CD4-positive, alpha-beta T cell treated with Interleukin-17A for 1 hour (primary cell): ENCODE results near the gene LAIR2.
"Not testable (repeated sequence)": the region's sequence is repeated elsewhere in the genome, so short reads cannot be mapped to it uniquely, and the experiment has no call there.

Experiments used
- DNase-seq: peaks from one replicate; pipeline ENCODE4 v3.0.0-alpha.2; 2020

The LAIR2 gene

DNA sequence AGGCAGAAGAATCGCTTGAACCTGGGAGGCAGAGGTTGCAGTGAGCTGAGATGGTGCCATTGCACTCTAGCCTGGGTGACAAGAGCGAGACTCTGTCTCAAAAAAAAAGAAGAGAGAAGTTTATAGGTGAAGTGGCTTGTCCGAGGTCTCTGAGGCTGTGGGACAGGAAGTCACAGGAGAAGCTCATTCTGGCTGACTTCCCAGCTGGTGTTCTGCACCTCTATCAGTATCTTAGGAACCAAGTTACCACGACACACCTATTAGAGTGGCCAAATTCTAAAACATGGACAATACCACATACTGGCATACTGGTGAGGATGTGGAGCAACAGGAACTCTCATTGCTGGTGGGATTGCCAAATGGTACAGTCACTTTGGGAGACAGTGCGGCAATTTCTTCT is 7.3 kb upstream of the LAIR2 start:
- DNase-seq = not testable (repeated sequence)

DNA sequence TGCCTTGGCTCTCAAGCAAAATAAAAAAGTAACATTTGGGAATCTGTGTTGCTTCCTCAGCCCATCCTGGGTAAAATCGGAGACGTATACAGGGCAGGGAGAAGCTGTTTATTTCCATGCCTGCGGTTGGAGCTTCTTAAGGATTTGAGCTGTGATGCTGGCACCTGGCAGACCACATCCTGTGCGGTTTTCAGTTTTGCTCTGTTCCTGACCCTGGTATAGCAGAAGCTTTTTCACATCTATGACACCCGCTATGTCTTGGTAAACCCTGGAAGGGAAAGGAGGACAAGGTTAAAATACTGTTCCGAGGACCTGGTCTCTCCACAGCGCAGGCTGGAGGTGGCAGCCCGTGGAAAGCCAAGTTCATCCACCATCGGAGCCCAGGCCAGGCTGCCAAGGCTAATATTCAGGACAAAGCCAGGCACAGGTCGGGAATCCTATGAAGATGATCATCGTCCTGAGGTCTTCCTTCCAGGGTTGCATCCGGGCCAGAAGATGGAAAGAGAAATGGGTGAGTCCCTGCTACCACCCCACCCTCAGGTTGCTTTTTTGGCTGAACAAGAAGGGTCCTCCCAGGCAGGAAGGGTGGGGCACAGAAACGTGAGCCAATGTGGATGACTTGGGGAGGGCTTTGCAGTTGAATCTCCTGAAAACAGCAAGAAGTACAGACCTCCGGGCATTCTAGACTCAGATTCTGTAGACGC is 4.7 kb upstream of the LAIR2 start:
- peak; percentile 25 for DNase-seq

DNA sequence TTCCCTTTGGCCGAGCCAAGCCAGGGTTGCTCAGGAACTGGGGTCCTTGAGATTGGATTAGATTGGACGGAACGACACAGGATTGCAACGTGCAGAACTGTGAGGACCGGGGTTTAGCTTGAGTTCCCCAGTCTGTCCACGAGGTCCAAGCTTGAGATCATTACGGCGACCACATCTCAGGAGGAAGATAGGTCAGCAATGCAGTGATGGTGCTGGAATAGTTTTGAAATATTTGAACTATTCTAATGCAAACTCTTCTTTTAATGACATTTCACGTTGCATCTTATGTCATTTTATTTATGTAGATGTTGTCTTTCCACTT is 4.2 kb upstream of the LAIR2 start:
- not testable (repeated sequence) for DNase-seq

DNA sequence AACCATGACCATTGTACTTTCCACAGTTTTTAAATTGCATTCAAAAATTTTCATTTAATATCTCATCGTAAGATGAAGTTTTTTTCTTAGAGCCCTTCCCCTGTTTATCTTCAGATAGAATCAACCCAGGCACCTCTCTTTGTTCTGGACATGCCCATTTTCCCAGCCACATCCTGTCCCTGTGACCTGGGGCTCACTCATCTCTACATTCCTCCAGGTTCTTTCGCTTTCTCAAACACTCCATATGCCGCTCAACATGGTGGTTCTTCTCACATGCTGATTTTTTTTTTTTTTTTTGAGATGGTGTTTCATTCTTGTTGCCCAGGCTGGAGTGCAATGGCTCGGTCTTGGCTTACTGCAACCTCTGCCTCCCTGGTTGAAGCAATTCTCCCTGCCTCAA is 2.9 kb downstream of the LAIR2 start:
- DNase-seq = not testable (repeated sequence)

DNA sequence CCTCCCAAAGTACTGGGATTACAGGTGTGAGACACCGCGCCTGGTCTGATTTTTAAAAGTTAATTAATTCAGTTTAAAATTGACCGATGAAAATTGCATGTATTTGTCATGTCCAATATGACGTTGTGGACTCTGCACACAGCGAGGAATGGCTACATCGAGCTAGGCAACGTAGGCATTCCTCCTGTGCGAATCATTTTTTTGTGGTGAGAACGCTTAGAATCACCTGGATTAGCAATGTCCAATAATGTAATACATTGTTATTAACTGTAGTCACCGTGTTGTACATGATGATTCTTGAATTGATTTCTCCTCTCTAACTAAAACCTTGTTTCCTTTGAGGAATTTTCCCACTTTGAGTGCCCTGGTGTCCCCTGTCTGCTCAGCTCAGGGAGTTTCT is 3.4 kb downstream of the LAIR2 start:
- DNase-seq = no peak

DNA sequence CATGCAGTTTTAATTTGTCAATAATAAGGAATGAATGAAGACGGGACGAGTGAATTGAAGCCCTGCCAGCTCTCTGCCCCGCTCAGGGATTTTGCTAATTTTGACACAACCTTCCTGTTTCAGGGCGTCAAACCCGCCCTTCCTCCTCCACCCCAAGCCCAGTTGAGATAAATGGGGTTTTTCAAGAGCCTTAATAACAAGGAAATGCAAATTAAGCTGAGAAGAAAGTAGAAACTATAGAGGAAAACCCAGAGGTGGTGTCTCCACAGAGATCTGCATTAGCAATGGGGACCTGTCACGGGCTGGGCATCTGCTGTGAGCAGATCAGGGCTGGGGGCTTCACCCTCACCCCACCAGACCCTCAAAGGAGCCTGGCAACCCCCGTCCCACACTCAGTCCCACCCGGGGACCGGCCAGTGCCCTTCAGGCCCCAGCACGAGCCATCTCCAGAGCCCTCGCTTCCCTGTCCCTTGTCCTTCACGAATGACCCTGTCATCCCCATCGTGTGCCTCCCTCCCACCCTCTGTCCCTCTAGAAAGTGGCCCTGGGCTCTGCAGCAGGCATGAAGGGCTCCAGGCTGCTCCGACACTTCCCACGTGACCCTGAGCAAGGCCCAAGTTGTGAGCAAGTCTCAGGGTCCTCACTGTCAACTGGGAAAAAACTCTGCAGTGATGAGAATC is 4.5 kb downstream of the LAIR2 start:
- not testable (repeated sequence) for DNase-seq

DNA sequence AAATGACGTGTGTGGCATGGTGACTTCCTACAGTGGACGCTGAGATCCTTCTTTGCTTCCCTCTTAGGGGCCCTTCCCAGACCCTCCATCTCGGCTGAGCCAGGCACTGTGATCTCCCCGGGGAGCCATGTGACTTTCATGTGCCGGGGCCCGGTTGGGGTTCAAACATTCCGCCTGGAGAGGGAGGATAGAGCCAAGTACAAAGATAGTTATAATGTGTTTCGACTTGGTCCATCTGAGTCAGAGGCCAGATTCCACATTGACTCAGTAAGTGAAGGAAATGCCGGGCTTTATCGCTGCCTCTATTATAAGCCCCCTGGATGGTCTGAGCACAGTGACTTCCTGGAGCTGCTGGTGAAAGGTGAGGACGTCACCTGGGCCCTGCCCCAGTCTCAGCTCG is 5.2 kb downstream of the LAIR2 start:
- no peak for DNase-seq

DNA sequence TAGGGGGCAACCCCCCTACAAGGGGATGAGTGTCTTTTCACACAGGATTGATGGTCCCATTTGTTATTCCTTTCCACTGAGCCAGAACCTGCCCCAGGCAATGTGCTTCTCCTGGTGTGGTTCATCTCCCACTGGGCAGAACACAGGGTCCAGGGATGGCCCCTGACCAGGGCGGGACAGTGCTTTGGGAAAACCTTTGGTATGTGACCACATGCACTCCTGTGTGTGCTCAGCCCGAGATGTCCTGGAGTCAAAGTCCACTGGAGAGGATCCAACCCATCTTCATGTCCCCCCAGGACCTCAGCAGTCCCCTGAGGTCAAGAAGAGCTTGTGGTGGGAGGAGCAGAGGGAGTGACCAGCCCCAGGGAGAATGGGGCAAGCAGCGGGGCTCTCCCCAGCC is 5.9 kb downstream of the LAIR2 start:
- DNase-seq = not testable (repeated sequence)

DNA sequence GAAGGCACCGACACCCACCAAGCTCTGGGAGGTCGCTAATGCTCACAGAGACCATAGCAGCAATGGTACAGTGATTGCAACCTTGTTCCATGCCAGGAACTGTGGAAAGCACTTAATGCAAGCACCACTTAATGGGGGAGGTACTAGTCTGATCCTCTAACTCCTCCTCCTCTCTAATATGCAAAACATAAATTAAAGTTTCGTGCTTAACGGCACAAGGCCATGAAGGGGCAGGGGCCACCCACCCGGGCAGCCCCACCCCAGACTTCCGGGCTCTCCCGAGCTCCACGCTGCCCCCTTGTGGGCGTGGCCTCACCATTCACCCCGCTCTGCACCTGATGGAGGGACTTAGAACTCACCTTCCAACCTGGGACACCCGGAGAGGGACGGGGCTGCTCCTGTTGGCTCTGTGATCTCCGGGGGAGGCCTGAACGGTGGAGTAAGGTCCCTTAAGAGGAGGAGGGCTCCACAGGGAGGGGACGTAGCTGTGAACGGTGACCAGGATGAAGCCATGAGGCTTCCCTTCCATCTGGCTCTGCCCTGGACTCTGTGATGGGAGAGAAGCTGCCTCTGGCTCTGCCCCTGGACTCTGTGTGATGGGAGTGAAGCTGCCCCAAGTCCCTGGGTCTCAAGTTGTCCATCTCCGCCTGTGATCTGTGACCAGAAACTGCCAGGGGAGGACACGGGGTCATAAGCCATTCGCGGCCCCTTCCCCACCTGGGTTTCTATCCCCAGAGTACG is 6.7 kb downstream of the LAIR2 start:
- DNase-seq = not testable (repeated sequence)

DNA sequence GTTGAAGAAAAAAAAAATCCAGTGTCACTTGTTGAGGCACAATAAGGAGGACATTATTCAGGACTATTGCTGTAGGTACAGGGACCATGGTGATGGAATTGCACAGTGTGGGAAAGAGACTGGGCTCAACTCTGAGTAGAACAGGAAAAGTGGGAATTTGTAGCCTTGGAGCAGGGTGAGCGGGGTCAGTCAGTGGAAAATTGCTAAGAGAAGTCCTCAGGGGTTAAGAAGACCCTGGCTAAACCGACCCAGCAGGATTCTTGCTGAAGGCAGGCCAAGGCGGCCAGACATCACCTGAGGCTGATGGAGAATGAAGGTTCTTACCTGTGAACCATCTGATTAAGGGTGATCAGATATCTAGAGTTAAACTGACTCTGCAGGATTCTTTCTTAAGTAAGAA is 12.5 kb downstream of the LAIR2 start:
- no peak for DNase-seq

DNA sequence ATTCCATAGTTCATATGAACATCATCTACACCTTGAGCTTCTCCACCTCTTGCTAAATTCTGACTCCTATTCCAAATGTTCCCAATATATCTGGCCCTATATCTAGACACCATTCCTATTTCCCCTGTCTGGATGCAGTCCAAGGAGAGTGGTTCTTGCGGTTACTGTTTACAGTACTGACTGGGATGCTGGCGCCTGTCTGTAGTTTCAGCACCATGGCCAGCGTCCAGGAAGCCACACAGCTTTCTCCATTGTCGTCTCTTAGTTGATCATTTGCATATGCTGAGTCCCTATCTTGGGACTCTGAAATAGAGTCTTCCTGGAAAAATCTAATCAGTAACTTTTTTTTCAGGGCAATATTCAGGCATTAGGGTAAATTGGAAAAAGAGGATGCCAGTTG is 14.9 kb downstream of the LAIR2 start:
- DNase-seq = peak; percentile 55

DNA sequence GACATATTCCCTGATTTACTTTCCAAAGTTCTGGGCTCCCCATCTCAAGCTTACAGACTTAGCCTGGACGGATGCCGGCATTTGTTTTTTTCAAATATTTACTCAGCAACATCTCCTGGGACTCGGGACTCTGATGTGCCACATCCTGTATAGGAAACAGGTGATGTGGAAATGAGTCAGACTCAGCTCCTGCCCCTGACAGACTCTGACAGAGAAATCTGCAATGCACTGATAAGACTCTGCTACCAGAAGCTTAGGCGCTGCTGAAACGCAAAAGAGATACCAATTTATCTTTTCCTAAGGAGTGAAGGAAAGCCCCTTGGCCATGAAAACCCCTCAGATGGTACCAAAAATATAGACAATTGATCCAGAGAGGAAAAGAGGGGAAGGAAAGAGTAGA is 16.2 kb downstream of the LAIR2 start:
- DNase-seq = no peak

DNA sequence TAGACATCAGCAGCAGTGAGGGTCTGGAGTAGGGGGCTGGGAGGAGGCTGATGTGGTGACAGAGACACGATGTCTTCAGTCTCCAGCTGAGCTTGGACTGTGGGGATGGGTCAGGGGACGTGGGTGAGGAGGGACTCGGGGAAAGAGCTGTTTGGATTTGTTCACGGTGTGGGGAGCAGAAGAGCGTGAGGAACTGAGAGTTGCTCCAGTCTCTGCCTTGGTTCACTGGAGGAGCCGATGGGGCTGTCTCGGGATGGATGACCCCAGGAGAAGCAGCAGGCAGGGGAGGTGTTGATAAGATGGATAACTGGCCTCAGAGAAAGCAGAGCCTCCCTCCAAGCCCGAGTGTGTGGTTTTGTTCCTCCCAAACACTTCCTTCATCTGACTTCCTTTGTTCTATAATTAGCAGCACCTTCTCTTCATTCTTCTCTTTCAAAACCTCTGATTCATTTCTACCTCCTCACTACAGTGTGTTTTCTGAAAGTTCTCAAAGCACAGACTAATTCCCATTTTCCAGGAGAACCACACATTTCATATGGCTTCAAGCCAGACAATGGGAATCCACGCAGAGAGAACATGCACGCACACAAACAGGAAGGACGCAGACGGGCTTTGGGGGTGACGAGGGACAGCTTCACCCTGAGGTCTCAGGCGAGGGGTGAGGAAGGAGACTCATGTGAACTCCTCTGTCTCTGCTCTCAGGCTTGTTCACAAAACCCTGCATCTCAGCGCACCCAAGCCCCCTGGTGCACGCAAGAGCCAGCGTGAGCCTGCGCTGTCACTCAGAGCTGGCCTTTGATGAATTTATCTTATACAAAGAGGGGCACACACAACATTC is 18.6 kb downstream of the LAIR2 start:
- no peak for DNase-seq

DNA sequence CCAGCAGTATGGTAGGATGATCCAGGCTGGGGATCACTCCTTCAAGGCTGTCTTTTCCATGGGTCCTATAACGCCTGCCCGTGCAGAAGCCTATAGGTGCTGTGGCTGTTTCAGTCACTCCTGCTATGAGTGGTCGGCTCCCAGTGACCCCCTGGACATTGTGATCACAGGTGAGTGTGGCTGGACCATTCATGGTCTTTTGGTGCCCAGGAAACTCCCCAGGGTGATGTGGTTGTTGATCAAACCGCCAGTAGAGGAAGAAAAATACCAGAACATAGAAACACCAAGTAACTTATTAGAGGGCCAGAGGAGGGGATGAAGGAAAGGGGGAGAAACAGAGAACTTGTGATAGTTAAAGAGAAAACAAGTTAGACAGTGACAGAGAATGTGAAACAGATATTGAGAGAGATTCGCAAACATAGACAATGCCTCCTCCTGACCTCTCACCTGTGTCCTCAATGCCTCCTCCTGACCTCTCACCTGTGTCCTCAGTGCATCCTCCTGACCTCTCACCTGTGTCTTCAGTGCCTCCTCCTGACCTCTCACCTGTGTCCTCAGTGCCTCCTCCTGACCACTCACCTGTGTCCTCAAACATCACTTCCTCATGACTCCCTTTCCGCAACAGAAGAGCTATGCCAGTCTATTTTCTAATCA is 19.4 kb downstream of the LAIR2 start:
- no peak for DNase-seq

DNA sequence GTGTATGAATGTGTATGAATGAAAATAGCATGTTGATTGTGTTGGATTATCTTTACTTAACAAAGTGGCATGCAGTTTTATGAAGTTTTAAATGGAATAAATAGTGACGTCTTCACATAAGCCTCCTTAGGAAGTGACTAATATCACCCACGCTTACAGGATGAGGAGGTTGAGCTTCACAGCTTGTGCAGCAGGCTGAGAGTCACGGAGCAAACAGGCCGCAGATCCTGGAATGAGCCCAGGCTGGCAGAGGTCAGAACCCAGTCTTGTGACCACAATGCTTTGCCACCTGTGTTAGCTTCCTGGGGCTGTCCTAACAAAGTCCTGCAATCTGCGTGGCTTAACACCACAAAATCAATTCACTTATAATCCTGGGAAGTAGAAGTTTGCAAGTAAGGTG is 20.8 kb downstream of the LAIR2 start:
- DNase-seq = no peak

DNA sequence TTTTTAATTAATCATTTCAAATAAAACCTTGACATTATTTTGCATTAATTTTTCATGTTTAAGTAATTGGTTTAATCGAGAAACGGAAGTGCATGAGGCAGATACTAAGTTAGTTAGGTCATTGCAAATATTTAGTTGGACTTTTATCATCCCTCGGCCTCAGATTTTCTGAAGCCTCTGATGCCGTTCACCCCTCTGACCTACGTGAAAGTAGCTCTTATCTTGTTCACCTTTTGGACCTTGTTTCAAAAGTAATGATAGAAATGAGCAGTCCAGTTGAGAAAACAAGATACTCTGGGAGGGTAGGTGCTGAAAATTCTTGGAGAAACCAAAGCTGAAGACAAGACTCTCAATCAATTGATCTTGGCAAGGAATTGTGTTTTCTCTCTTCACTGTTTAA is 23.0 kb downstream of the LAIR2 start:
- no peak for DNase-seq

DNA sequence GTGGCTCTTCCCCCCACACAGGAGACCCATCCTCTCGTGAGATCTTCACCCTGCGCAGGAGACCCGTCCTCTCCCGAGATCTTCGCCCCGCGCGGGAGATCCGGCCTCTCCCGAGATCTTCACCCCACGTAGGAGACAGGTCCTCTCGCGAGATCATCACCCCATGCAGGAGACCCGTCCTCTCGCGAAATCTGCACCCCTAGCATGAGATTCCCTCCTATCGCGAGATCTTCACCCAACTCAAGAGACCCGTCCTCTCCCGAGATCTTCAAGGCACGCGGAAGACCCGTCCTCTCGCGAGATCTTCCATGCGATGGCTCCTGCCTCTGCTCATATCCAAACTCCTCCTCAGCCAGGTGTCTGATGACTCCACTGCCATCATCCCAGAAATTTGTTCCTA is 24.3 kb downstream of the LAIR2 start:
- DNase-seq = no peak

DNA sequence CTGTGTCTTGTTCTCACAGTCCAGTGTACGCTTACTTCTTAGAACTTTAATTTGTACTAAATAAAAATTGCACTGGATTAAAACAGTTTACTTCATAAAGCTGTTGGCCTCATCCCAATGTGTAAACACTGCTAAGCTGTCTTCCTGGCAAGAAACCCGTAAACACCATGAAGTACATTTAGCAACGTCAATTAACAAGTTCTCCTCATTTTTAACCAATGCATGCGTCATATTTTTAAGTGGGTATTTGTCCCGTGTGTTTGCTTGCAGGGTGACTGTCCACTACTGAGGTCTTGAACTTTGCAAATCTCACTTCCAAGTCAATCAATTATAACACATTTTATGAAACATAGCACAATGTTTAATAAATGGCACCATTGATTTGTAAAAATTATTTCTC is 28.2 kb downstream of the LAIR2 start:
- DNase-seq = no peak

DNA sequence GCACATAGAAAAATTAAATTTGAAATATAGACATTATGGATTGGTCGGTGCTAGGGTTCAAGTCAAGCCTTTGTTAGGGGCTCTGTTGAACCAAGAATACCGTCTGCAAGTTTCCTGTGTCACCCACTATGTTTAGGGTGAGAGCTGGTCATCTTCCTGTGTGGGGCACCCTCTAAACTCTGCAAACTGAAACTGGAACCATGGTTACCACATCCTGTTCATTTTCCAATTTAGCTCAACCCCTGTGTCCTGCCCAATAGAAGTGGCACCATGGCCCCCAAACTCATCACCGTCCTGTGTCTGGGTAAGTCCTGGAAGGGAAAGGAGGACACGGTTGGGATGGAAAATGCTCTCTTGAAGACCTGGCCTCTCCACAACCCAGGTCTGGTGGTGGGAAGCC is 29.9 kb downstream of the LAIR2 start:
- DNase-seq = peak; percentile 39

DNA sequence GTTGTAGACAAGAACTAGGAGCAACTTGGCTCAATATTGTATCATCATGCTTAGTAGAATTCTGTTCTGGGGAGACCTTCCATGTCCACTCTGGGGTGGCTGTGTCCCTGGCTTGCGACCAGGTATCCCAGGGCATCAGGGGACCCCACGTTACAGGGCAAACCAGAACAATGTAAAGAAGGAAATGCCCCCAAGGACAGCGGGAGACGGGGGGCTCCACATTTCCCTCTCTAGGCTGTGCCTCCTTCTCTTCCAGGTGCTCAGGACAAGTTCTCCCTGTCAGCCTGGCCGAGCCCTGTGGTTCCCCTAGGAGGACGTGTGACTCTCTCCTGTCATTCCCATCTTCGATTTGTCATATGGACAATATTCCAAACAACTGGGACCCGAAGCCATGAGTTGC is 30.8 kb downstream of the LAIR2 start:
- DNase-seq = no peak

DNA sequence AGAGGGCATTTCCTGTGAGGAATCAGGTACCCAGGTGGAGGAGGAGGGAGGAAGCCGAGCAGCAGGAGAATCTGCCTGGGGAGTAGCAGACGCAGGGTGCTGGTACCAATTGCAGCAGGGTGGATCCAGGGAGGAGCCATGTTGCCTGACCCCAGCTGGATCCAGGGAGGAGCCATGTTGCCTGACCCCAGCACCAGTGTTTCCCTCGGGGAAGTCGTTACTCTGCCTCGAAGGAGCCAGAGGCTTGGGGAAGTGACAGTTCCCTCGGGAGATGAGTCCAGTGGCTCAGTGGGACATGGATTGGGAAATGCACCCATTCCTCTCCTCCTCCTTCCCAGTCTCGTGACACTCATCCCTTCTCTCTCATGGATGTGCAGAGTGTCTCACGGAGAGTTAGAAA is 31.5 kb downstream of the LAIR2 start:
- DNase-seq = no peak

DNA sequence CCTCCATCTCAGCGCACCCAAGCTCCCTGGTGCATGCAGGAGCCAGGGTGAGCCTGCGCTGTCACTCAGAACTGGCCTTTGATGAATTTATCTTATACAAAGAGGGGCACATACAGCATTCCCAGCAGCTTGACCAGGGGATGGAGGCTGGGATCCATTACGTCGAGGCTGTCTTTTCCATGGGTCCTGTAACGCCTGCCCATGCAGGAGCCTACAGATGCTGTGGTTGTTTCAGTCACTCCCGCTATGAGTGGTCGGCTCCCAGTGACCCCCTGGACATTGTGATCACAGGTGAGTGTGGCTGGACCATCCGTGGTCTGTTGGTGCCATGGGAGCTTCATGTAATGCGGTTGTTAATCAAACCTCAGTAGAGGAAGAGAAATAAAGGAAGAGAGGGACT is 33.0 kb downstream of the LAIR2 start:
- DNase-seq = no peak

DNA sequence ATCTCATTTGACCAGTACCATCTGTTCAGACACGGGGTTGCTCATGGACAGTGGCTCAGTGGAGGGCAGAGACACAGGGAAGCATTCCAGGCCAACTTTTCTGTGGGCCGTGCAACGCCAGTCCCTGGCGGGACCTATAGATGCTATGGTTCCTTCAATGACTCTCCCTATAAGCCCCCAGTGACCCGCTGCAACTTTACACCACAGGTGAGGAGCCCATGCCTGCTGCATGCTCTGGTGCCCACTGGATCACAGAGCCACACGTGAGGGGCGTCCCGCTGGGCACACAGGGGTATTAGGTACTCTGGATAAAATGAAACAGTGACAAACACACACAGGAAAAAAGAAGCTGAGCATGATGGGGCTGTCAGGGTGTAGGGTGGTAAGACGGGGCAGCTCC is 34.3 kb downstream of the LAIR2 start:
- DNase-seq = no peak
